GM19351 (cell line): ENCODE measurements around the gene GAP43.

Source experiments
- ATAC-seq: cut with Tn5 transposase; IDR thresholded peaks from one replicate; pipeline ENCODE4 v1.9.1; 2021; ENCODE audit warnings: mild to moderate bottlenecking, moderate library complexity; ENCODE audit not compliant: unreplicated experiment

The GAP43 gene

DNA sequence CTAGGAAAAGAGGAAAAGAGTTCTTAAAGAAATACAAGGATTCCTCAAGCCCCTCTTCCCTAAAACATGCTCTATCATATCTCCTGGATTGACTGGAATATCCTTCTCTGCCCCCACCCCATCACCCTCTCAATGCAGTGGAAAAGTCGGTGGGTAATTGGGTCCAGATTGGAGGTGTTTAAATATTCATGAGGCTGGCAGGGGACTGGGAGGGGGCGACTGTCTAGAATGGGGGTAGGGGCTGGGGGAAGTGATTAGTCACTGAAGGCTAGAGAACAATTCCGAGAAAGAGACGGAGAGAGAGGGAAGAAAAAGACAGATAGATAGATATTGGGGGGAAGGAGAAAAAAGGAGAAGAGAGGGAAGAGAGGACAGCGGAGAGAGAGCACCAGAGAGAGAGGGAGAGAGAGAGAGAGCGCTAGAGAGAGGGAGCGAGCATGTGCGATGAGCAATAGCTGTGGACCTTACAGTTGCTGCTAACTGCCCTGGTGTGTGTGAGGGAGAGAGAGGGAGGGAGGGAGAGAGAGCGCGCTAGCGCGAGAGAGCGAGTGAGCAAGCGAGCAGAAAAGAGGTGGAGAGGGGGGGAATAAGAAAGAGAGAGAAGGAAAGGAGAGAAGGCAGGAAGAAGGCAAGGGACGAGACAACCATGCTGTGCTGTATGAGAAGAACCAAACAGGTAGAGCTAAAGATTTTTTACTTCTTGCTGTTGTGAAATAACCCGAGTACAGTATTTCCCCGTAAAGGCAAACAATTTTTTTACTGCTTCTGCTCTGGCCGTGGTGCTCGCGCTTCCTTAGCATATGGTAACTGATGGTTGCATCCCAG is at the start of gene GAP43:
GAP43 (plus strand) TSS at position 467 of the 825 bp plus-strand sequence; CDS start at position 647, 180 bp downstream.
- no peak for ATAC-seq

- no peak for ATAC-seq
Measured at GRCh38 chr3:115576325-115576875, 46.9 kb upstream of the GAP43 start.

GRCh38 chr3:115577000-115577399 is 46.3 kb upstream of the GAP43 start:
- no peak for ATAC-seq

- no peak for ATAC-seq
Measured at GRCh38 chr3:115578331-115578730, 45.0 kb upstream of the GAP43 start.

- no peak for ATAC-seq
Measured at GRCh38 chr3:115580566-115580965, 42.7 kb upstream of the GAP43 start.

DNA sequence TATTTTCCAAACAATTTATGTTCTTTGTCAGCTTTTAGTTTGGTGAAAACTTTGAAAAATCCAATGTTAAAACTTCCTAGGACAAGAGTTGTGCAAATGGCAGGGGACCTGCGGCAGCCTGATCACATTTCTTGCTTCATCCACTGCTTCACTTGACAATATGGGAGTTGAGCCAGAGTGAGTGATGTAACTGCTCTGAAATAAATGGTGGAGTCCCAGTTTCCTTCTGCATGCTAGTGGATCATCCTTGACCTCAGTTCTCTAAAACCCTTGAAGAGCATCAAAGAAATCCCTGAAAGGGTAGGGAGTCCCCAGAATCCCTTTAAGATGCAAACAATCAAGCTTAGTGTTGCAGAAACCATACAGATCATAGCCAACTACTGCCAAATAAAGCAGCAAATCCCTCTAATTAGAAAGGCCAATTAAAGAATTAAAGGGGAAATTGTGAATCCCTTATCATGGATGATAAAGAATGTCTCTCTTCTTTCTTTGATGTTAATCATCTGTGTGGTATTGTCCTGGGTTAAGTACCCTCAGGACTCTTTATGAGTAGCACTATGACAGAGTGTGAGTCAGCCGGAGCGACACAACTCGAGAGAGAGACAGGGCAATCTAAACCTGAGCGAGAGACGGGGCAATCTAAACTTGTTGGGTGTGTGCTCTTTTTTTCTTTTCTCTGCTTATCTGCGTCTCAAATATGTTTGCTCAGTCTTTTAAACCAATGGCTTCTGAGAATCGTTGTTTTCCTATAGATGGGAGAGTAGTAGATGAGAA is 41.8 kb upstream of the GAP43 start:
- ATAC-seq: no peak

DNA sequence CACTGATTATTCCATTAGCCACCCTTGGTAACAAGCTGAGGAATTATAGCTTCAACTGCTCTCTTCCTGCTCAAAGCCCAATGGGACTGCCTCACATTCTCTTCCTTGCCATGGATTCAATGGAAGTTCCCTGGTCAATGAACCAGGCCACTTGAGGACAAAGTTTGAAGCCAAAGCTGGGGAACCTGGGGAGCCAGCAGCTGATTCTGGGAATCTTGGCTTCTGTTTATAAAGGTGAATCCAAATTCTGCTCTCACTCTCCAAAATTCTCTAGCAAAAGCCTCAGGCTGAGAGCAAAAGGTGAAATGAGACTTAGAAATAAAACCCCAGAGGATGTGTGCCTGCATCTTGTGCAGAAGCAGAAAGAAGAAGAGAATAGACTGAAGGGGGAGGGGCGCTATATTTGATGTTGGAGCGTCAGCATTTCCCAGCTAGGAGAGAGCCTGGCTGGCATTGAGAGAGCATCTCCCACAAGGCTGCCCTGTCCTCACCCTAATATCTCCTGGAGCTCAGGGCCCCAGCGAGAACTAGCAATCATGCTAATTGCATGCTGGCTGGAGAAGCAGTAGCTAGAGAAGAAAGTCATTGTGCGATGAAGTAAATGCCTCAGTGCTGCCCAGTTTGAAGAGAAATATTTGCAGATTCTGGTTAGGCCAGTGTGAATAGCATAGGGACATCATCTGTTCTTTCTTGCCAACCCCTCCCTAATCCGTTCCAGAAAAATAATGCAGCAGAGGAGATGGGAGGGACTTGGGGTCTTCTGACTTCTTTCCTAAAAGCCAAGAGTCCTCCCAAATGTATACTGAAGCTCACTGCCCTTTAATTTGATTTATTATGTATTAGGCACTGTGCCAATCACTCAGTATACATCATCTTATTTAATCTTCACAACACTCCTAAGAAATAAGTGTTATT is 34.9 kb upstream of the GAP43 start:
- no peak for ATAC-seq

GRCh38 chr3:115590873-115591272 is 32.4 kb upstream of the GAP43 start:
- no peak for ATAC-seq

DNA sequence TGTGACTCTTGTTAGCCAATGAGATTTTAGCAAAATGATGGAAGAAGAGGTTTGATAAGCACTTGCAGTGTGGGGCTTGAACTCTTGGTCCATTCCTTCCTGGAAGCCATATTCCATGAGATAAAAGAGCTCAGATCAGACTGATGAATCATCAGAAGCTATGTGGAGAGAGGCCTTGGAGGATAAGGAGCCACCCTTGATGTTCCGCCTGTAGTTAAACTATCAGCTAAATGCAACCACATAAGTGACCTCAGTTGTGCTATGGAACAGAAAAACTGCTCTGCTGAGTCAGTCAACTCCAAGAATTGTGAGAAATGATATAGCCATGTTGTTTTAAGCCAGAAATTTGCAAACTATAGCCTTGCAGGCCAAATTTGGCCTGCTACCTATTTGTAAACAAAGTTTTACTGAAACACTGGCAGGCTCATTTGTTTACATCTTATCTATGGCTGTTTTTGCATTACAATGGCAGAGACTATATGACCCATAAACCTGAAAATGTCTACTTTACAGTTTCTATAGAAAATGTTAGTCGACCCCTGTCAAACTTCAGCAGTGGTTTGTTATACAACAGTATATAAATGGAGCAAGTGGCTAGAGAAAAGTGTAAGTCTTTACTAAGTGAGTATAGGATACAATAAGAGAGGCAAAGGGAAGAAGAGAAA is 27.6 kb upstream of the GAP43 start:
- no peak for ATAC-seq

DNA sequence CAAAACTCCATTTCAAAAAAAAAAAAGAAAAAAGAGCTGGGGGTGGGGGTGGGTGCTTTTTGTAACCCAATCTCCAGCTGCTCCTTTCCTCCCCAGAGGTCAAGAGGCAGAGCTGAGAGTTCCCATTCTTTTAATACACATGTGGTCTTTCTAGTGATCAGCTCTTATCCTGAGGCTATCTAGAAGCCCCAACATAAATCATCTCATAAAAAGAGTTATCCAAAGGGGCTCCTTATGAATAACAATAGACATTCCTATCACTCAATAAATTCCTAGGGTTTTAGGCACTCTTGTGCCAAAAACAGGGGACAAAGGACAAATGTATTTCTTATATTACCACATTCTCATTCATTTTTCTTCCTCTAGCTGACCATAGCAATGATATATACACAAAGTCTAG is 25.1 kb upstream of the GAP43 start:
- ATAC-seq: no peak

- no peak for ATAC-seq
Measured at GRCh38 chr3:115602194-115602593, 21.1 kb upstream of the GAP43 start.

DNA sequence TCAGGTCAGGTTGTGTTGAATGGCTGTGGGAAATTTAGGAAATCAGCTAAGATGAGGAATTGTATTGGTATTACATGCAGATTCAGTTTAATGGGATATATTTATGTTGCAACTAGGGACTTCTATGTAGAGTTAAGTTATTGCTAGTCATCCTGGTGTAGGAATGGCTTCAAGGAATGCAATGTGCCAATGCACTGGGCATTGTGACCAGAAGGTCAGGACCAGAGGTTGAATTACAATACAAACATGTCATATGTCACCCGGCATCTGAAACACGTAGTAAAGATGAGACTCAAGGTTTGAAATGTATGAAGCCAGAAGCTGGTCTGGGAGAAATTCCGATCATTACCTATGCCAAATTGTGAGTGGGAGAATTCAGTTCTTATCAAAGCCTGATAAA is 11.7 kb upstream of the GAP43 start:
- ATAC-seq: no peak

- no peak for ATAC-seq
Measured at GRCh38 chr3:115615001-115615814, 8.1 kb upstream of the GAP43 start.

DNA sequence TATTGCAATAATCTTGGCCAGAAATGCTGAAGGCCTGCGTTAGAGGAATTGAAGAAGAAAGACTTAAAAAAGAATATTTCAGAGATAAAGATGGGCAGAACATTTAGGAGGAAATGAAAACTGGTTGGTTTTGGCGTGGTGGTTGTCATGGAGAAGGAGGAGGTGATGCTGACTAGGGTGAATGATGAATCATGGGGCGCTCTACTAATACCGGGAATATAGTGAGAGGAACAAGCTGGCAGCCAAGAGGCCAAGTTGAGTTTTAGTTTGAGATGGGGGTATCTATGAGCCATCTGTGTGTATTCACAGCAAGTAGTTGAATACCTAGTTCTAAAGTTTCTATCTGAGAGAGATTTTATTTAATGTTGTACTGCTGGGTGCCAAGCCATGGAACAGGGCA is 6.8 kb upstream of the GAP43 start:
- ATAC-seq: peak; percentile 74

GRCh38 chr3:115617591-115617990 is 5.7 kb upstream of the GAP43 start:
- ATAC-seq: no peak

DNA sequence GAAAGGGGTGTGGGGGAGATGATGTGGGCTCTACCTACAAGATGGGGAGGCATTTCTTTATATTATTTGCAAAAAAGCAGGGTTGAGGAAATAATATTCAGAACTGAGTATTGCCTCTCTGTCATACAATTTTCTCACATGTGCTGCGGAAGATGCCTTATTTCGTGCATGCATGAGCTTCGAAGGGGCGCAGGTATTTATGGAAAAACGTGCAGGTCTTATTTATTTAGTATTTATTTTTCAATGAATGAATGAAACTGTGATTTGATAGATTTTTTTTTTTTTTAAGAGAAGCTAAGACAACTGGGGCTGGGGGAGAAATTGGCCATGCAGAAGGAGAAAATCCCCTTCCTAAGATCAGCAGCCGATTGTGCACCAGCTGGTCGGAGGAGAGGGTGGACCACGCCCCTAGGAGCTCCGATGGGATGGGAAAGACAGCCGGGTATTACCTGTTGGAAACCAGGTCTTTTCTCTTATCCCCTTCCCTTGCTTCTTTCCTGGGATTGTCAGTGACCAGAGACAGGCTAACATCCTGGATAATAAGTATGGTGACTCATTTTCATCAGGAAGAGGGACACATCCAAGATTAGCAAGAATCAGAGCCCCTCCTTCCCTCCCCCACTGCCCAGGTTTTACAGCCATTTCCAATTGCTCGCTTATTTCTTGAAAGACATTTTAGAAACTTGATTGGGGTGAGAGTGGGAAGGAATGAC is 875 bp downstream of the GAP43 start:
- no peak for ATAC-seq

- ATAC-seq: no peak
Measured at GRCh38 chr3:115624901-115625300, 1.6 kb downstream of the GAP43 start.

DNA sequence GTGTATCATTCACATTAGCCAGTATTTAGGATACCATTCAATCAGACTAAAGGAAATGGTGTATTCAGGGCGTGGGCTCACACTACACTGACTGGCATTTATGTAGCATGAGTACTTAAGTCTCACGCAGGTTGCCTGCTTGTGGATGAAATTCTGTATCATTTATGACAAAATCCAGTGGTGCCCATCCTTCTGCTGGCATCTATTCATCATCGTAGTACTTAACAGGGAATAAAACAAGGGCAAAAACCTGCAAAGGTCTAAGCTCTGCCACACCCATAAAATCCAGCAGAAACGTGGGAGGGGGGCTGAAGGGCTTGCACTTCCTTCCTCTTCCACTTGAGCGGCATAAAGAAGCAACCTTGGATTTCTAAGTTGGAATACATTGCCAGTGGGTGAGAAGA is 2.7 kb downstream of the GAP43 start:
- no peak for ATAC-seq

DNA sequence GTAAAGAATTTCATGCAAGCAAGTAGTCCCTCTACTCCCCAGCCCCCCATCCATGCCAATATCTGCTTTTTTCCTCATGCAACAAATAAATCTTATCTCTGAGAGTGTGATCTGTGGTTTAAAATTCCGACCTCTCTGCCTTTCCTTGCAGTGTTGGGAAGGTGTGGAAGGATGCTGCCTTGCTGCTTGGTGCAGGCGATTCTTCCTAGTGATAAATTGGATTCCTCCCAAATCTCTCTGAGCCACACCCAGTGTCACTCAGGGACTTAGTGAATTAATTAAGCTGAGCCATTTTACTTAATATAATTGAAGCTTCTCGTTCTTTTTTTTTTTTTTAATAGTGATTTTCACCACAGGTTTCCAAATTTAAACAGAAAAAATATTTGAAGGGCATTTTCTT is 3.4 kb downstream of the GAP43 start:
- no peak for ATAC-seq
